Measurements from ENCODE around the gene L3MBTL4.

The L3MBTL4 gene

GRCh38 chr18:6024745-6025248 lies 389.9 kb downstream of the L3MBTL4 start:
- DNase-seq (ENCODE audit: low read depth) = no peak

- DNase-seq (ENCODE audit: low read depth) = no peak
Measured at GRCh38 chr18:6023551-6023950, 391.2 kb downstream of the L3MBTL4 start.

- DNase-seq (ENCODE audit: low read depth) = no peak
Measured at GRCh38 chr18:6022845-6023244, 391.9 kb downstream of the L3MBTL4 start.

- DNase-seq (ENCODE audit: low read depth) = no peak
Measured at GRCh38 chr18:6022074-6022444, 392.7 kb downstream of the L3MBTL4 start.

GRCh38 chr18:6021306-6022073 lies 393.2 kb downstream of the L3MBTL4 start:
- no peak for DNase-seq (ENCODE audit: low read depth)

GRCh38 chr18:6018671-6019070 lies 396.0 kb downstream of the L3MBTL4 start:
- DNase-seq (ENCODE audit: low read depth) = no peak

- DNase-seq (ENCODE audit: low read depth) = no peak
Measured at GRCh38 chr18:6017171-6017570, 397.5 kb downstream of the L3MBTL4 start.

GRCh38 chr18:6015364-6015763 lies 399.3 kb downstream of the L3MBTL4 start:
- no peak for DNase-seq (ENCODE audit: low read depth)

- DNase-seq (ENCODE audit: low read depth) = no peak
Measured at GRCh38 chr18:6013171-6013810, 401.4 kb downstream of the L3MBTL4 start.

- DNase-seq (ENCODE audit: low read depth) = no peak
Measured at GRCh38 chr18:6010921-6011320, 403.8 kb downstream of the L3MBTL4 start.

- DNase-seq (ENCODE audit: low read depth) = no peak
Measured at GRCh38 chr18:6010284-6010683, 404.4 kb downstream of the L3MBTL4 start.

- no peak for DNase-seq (ENCODE audit: low read depth)
Measured at GRCh38 chr18:6009756-6010155, 405.0 kb downstream of the L3MBTL4 start.

GRCh38 chr18:6004683-6005082 lies 410.0 kb downstream of the L3MBTL4 start:
- DNase-seq (ENCODE audit: low read depth) = no peak

GRCh38 chr18:6004119-6004518 lies 410.6 kb downstream of the L3MBTL4 start:
- no peak for DNase-seq (ENCODE audit: low read depth)

GRCh38 chr18:6001867-6002266 lies 412.8 kb downstream of the L3MBTL4 start:
- no peak for DNase-seq (ENCODE audit: low read depth)

- DNase-seq (ENCODE audit: low read depth) = no peak
Measured at GRCh38 chr18:5998907-5999306, 415.8 kb downstream of the L3MBTL4 start.

- no peak for DNase-seq (ENCODE audit: low read depth)
Measured at GRCh38 chr18:5998166-5998881, 416.4 kb downstream of the L3MBTL4 start.

GRCh38 chr18:5997361-5997760 lies 417.4 kb downstream of the L3MBTL4 start:
- DNase-seq (ENCODE audit: low read depth) = no peak

- DNase-seq (ENCODE audit: low read depth) = no peak
Measured at GRCh38 chr18:5995626-5996025, 419.1 kb downstream of the L3MBTL4 start.

GRCh38 chr18:5993938-5994337 lies 420.8 kb downstream of the L3MBTL4 start:
- no peak for DNase-seq (ENCODE audit: low read depth)

GRCh38 chr18:5992381-5992780 lies 422.3 kb downstream of the L3MBTL4 start:
- DNase-seq (ENCODE audit: low read depth) = no peak

GRCh38 chr18:5987249-5987648 lies 427.5 kb downstream of the L3MBTL4 start:
- no peak for DNase-seq (ENCODE audit: low read depth)

All from CMK (cell line).